ENCODE results near the gene CYP26B1.

The CYP26B1 gene

GRCh38 chr2:72137498-72138010 lies 10.1 kb downstream of the CYP26B1 start:
- DNase-seq (ENCODE audit: extremely low read depth, low read depth): no peak
- peak; percentile 96 for TF ChIP-seq CTCF (IDR thresholded peaks at IDR 0.05; ENCODE audit: low read depth, low read length)

- no peak for DNase-seq (ENCODE audit: extremely low read depth, low read depth)
- TF ChIP-seq CTCF (IDR thresholded peaks at IDR 0.05; ENCODE audit: low read depth, low read length): no peak
Observed at GRCh38 chr2:72136933-72137497, 10.6 kb downstream of the CYP26B1 start.

- TF ChIP-seq CTCF (IDR thresholded peaks at IDR 0.05; ENCODE audit: low read depth, low read length): no peak
Observed at GRCh38 chr2:72136331-72136730, 11.3 kb downstream of the CYP26B1 start.

GRCh38 chr2:72135921-72136320 lies 11.7 kb downstream of the CYP26B1 start:
- no peak for DNase-seq (ENCODE audit: extremely low read depth, low read depth)
- TF ChIP-seq CTCF (IDR thresholded peaks at IDR 0.05; ENCODE audit: low read depth, low read length): no peak

More at GRCh38 chr2:72136331-72136730, 11.3 kb downstream of the CYP26B1 start:
- DNase-seq (ENCODE audit: extremely low read depth, low read depth): no peak

- no peak for DNase-seq (ENCODE audit: extremely low read depth, low read depth)
- no peak for TF ChIP-seq CTCF (IDR thresholded peaks at IDR 0.05; ENCODE audit: low read depth, low read length)
Observed at GRCh38 chr2:72134997-72135800, 12.5 kb downstream of the CYP26B1 start.

GRCh38 chr2:72134408-72134996 lies 13.2 kb downstream of the CYP26B1 start:
- no peak for DNase-seq (ENCODE audit: extremely low read depth, low read depth)
- TF ChIP-seq CTCF (IDR thresholded peaks at IDR 0.05; ENCODE audit: low read depth, low read length): no peak
